Gastroesophageal sphincter (tissue), 3 donors: Measurements from ENCODE around the gene C2CD4D.

ENCODE experiments used
- CTCF ChIP-seq, 4 experiments: fragments of 200-600 bp in 2 of 4; fragments of 450-650 bp in 2 of 4; sonication (generic) in 1 of 4; IDR thresholded peaks; one replicate each; pipeline ENCODE4 v1.5.1; 2017 to 2019; ENCODE audit warnings: antibody characterized with exemption in 4 of 4, mild to moderate bottlenecking in 2 of 4, moderate library complexity in 2 of 4
- POLR2AphosphoS5 ChIP-seq: sonication (generic); formaldehyde crosslinking; IDR thresholded peaks from one replicate; pipeline ENCODE4 v1.6.1; 2017; ENCODE audit warnings: antibody characterized with exemption

DNA sequence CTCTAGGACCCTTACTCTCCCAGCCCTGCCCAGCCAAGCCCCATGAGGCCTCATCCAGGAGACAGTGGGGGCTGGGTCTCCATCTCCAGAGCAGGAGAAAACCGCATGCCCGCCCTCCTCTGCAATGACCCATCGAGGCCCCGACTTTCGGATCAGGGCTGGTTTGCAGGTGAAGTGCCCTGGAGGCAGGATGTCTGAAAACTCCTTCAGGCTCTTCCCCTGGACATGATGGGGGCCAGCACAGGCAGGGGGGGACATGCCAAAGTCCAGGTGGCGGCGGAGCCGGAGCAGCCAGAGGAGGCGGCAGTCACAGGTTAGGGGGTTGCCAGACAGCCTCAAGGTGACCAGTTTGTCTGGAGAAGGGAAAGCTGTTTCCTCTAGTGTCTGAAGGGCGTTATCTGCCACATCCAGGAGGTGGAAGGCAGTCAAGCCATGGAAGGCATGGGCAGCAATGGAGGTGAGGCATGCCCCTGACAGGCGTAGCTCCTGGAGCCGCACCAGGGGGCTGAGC is 38.3 kb downstream of the C2CD4D start:
- TF ChIP-seq CTCF (IDR thresholded peaks at IDR 0.05), result no peak
- TF ChIP-seq POLR2AphosphoS5, result no peak
